Thyroid gland (tissue), 4 donors: ENCODE data around the gene PDZD8. TPM values are rescaled to one million over a fixed set of nuclear protein-coding genes. Genes with fewer than 3 reads are reported as not detected.

Experiments used
- DNase-seq, 2 donors: peaks; one replicate each; pipeline ENCODE4 v3.0.0-alpha.2; 2019
- H3K27ac ChIP-seq, 3 donors: fragments of 200-600 bp; sonication (generic); 1 replicate in 2 of 3; 2 replicates in 1 of 3; pipeline ENCODE4 v1.5.1; 2016 to 2019; ENCODE audit warnings: mild to moderate bottlenecking in 1 of 3, moderate library complexity in 1 of 3
- H3K27me3 ChIP-seq: fragments of 200-600 bp; sonication (generic); one replicate; pipeline ENCODE4 v1.5.1; 2019
- H3K36me3 ChIP-seq, 2 donors: fragments of 200-600 bp; sonication (generic); one replicate each; pipeline ENCODE4 v1.5.1; 2016 to 2019
- H3K4me1 ChIP-seq, 2 donors: fragments of 200-600 bp; sonication (generic); one replicate each; pipeline ENCODE4 v1.5.1; 2017 to 2019
- H3K4me3 ChIP-seq, 3 donors: fragments of 200-600 bp; sonication (generic); replicated peaks in 1 of 3; 1 replicate in 2 of 3; 2 replicates in 1 of 3; pipeline ENCODE4 v1.5.1; 2016; ENCODE audit warnings: mild to moderate bottlenecking in 1 of 3
- H3K9me3 ChIP-seq: fragments of 200-600 bp; sonication (generic); one replicate; pipeline ENCODE4 v1.5.1; 2017
- POLR2A ChIP-seq, 2 donors: fragments of 450-650 bp; IDR thresholded peaks; one replicate each; pipeline ENCODE4 v1.6.1; 2017; ENCODE audit warnings: antibody characterized with exemption in 2 of 2, mild to moderate bottlenecking in 2 of 2, moderate library complexity in 1 of 2
- WGBS, 2 donors: methylation state at CpG; one replicate each; pipeline ENCODE4 v1.1.5; 2017; 5-methylcytosine and 5-hydroxymethylcytosine counted together
- intact Hi-C: fragments of 100-400 bp; cut with DNase I; formaldehyde crosslinking; loops from one replicate; pipeline ENCODE4 v1.15.1; 2023
- total RNA-seq, 4 donors: library from RNA; depleted of rRNA; stranded (reverse); fragments of >200 nt; gene quantifications; one replicate each; pipeline ENCODE4 v1.2.3, GENCODE V29; 2016
- TF ChIP-seq, protein P1 (sequence below), 6 experiments: fragments of 200-600 bp in 3 of 6; fragments of 450-650 bp in 3 of 6; sonication (generic) in 3 of 6; IDR thresholded peaks; one replicate each; pipeline ENCODE4 v1.5.1; 2016 to 2019; ENCODE audit warnings: antibody characterized with exemption in 6 of 6, mild to moderate bottlenecking in 2 of 6, inconsistent platforms in 1 of 6, moderate library complexity in 1 of 6

Gene PDZD8
- total RNA-seq, 4 donors from 2014 or later = 31.3 to 49.0 (median 35.1) TPM

DNA sequence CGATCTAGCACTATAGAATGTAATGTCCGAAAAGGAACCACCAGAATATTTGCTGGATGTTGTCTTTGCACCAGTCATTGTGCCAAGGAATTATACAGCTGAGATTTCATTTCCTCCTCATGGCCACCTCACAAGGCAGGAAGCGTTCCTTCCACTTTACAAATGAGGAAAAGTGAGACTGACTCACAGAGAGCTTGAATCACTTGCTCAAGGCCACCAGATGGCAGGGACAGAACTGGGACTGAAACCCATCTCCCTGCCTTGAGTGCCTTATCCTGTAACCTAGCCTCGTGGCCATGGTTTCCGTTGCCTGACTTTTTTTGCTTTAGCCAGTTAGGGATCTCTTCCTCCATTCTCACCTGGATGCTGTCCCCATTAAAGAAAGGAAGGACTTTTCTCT is 44.7 kb upstream of the PDZD8 start:
- no peak for DNase-seq
- intact Hi-C loops = no loop called here
- Histone ChIP-seq H3K27ac (no peak overlapping the region), H3K36me3 (no peaks in the 10 kb centered on the region), H3K4me3 (no peak overlapping the region), H3K9me3 (no peaks in the 10 kb centered on the region), H3K4me1 (no peaks in the 10 kb centered on the region), H3K27me3 (no peaks in the 10 kb centered on the region)
- TF ChIP-seq, protein P1, sequence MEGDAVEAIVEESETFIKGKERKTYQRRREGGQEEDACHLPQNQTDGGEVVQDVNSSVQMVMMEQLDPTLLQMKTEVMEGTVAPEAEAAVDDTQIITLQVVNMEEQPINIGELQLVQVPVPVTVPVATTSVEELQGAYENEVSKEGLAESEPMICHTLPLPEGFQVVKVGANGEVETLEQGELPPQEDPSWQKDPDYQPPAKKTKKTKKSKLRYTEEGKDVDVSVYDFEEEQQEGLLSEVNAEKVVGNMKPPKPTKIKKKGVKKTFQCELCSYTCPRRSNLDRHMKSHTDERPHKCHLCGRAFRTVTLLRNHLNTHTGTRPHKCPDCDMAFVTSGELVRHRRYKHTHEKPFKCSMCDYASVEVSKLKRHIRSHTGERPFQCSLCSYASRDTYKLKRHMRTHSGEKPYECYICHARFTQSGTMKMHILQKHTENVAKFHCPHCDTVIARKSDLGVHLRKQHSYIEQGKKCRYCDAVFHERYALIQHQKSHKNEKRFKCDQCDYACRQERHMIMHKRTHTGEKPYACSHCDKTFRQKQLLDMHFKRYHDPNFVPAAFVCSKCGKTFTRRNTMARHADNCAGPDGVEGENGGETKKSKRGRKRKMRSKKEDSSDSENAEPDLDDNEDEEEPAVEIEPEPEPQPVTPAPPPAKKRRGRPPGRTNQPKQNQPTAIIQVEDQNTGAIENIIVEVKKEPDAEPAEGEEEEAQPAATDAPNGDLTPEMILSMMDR (IDR thresholded peaks at IDR 0.05) = no peak
- TF ChIP-seq POLR2A (IDR thresholded peaks at IDR 0.05) = no peak
- 77 to 80% methylated on average over 5 of the region's 5 CpGs for WGBS, 2 donors

DNA sequence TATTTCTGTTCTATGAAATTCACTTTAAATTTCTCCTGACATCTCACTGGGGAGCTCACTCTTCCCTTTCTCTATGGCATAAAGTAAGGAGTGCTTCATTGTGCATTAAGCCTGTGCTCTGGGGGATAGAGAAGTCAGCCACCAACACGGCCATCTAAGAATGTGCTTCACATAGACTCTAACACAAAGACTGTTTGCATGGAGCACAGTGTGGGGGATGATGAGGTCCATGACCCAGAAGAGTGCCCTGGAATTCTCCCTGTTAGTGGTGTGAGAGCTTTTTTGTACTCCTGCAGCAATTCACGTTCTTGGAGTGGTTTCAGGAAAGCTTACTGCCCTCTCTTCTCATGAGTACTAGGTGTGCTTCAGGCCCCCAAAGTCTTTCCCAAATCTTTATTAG is 43.9 kb upstream of the PDZD8 start:
- no peaks in the 10 kb centered on the region for H3K36me3 ChIP-seq
- H3K9me3 ChIP-seq = no peaks in the 10 kb centered on the region
- no peaks in the 10 kb centered on the region for H3K27me3 ChIP-seq
- H3K4me3 ChIP-seq = no peak overlapping the region
- no peak overlapping the region for H3K27ac ChIP-seq
- WGBS, 2 donors = 30 to 39% methylated on average over 2 of the region's 2 CpGs
- no peaks in the 10 kb centered on the region for H3K4me1 ChIP-seq
- no peak for DNase-seq
- TF ChIP-seq, protein P1 (IDR thresholded peaks at IDR 0.05) = no peak
- no peak for TF ChIP-seq POLR2A (IDR thresholded peaks at IDR 0.05)
- intact Hi-C loops = no loop called here

DNA sequence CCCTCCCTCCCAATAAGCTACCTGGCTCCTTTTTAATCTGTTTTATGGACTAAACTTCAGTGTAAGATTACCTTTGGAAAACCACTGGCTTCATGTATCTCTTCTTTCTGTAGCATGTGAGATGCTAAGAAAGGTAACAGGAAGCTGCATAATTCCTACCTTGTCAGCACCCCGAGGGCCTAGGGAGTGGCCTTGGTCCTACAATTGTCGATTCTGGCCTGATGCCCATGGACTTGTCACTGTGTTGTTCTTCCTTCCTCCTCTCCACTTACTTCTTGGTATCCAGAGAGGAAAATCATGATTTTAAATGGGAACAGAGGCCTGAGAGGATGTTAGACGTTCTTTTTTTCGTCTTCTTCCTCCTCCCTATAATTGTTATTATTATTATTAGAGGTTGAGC is 42.9 kb upstream of the PDZD8 start:
- no peaks in the 10 kb centered on the region for H3K9me3 ChIP-seq
- TF ChIP-seq POLR2A (IDR thresholded peaks at IDR 0.05) = no peak
- TF ChIP-seq, protein P1 (IDR thresholded peaks at IDR 0.05) = no peak
- 41 to 48% methylated on average over 4 of the region's 4 CpGs for WGBS, 2 donors
- no peaks in the 10 kb centered on the region for H3K36me3 ChIP-seq
- H3K4me1 ChIP-seq = no peaks in the 10 kb centered on the region
- no peak overlapping the region for H3K27ac ChIP-seq
- no peak overlapping the region for H3K4me3 ChIP-seq
- intact Hi-C loops = no loop called here
- no peak for DNase-seq
- H3K27me3 ChIP-seq = no peaks in the 10 kb centered on the region

DNA sequence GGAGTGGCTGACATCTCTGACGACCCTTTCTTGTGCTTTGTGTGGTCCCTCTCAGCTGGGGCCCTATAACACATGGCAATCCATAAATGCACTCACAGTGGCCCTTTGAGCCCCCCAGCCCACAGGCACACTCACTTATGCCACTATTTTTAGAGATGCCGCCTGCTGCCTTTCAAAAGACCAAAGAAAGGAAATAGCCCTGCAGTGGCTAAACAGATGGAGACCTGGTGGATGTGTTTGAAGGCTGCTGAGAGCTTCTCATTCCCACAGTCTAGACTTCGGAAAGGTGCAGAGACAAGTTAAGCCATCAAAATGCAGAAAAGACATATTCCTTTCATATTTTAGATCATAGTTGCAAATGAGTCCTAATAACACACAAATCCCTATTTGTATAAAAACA is 42.0 kb upstream of the PDZD8 start:
- intact Hi-C loops = no loop called here
- no peak for DNase-seq
- Histone ChIP-seq H3K36me3 (no peaks in the 10 kb centered on the region), H3K4me1 (no peaks in the 10 kb centered on the region), H3K9me3 (no peaks in the 10 kb centered on the region), H3K27ac (no peak overlapping the region), H3K4me3 (no peak overlapping the region), H3K27me3 (no peaks in the 10 kb centered on the region)
- WGBS, 2 donors = 72 to 80% methylated on average over 3 of the region's 3 CpGs
- no peak for TF ChIP-seq POLR2A (IDR thresholded peaks at IDR 0.05)
- TF ChIP-seq, protein P1 (IDR thresholded peaks at IDR 0.05) = no peak

DNA sequence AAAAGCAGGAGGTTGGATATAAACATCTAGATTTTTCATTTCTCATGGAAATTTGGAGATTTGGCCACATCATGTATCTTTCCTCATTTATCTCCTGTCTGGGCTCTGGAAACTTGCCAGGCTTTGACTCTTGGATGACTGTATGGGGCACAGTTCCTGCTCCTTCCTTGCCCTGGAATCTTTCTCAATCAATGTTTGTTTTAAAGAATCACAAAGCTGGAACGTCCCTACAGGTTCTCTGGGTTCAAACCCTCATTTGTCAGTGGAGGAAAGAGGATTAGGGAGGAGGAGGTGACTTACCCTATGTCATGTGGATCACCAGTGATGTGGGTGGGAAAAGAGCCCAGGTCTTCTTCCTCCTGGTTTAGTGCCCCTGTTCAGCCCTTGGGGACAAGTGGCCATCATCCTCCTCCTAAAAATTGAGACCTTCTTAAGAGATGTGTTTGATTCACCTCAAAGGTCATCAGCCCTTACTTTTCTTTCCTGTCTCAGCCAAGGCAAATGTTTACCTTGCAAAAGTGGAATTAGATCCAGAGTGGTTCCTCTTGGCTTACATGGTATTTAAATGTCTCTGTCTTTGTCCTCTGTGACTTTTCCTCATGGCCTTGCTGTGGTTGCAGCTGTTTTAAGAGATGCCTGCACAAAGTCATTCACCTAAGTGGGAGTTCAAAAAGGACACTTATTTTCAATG is 38.8 kb upstream of the PDZD8 start:
- Histone ChIP-seq H3K4me3 (no peak overlapping the region), H3K27ac (no peak overlapping the region), H3K27me3 (no peaks in the 10 kb centered on the region), H3K36me3 (no peaks in the 10 kb centered on the region), H3K4me1 (no peaks in the 10 kb centered on the region), H3K9me3 (no peaks in the 10 kb centered on the region)
- WGBS, 2 donors = 8 to 18% methylated on average over 1 of the region's 1 CpG
- TF ChIP-seq, protein P1 (IDR thresholded peaks at IDR 0.05) = no peak
- no peak for TF ChIP-seq POLR2A (IDR thresholded peaks at IDR 0.05)
- no peak for DNase-seq
- intact Hi-C loops = no loop called here
